HG03066 (cell line): ENCODE measurements around the gene MXRA5.
"Not testable (repeated sequence)": the region's sequence is repeated elsewhere in the genome, so short reads cannot be mapped to it uniquely, and the experiment has no call there.

Experiments
- ATAC-seq: cut with Tn5 transposase; IDR thresholded peaks from one replicate; pipeline ENCODE4 v1.9.1; 2021; ENCODE audit warnings: low read depth; ENCODE audit not compliant: unreplicated experiment

The MXRA5 gene

GRCh38 chrX:3346501-3347259 is at the start of gene MXRA5:
TSS of gene MXRA5 (minus strand) at chrX:3346652. CDS start at chrX:3343833, 2,819 bp downstream.
- no peak for ATAC-seq

DNA sequence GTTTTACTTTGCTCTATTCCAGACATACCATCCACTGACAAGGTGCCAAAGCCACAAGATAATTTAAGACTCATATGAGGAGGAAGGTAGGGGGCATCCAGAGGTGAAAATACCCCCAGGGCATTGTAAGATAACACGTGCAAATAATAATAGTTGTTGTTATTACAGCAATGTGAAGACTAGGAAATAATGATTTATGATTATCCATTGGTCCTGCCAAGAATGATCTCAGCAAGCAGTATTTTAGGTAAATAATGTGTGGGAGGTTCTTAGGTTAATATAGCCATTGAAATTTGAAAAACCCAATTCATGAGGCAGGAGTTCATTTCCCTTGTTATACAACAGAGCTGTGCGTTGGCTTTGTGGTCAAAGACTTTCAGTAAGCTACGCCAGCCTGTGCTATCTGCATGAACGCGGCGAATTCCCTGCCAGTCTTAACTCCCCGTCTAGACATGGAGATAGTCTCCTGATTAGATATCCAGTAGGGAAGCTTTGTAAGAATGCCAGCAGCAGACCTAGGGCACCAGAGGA is 47.2 kb upstream of the MXRA5 start:
- no peak for ATAC-seq

DNA sequence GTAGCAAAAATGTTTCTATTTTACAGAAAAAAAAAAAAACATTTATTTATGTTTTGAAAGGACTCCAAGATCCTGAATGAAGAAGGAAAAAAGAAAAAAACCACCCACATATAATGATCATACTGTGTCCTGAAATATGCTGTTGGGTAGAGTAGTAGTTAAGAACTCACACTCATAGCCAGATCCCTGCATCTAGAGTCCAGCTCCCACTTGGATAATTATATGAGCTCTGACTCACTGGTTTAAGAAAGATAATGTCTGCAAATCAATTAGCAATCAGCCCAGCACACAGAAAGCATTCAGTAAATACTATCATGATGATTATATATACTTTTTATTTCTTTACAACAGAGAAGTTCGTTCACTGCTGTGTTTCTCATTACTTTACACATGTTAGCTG is 46.7 kb upstream of the MXRA5 start:
- no peak for ATAC-seq

- no peak for ATAC-seq
Measured at GRCh38 chrX:3388457-3388856, 42.0 kb upstream of the MXRA5 start.

DNA sequence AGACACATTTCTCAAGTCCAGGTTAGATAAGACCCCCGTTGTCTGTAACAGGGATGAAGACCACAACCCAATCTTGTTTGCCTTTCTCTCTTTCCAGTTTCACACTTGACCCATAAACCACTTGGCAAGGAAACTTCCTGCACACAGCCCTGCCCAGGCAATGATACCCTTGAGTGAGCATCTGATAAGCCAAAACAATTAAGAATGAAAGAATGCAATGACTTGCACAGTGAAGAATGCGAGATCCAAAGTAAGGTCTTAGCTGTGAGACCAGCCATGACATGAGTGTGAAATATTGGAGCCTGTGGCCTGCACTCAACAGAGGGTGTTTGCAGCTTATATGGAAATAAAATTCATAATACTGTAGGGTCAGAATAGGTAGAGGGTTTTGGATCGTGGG is 37.9 kb upstream of the MXRA5 start:
- ATAC-seq, result no peak

DNA sequence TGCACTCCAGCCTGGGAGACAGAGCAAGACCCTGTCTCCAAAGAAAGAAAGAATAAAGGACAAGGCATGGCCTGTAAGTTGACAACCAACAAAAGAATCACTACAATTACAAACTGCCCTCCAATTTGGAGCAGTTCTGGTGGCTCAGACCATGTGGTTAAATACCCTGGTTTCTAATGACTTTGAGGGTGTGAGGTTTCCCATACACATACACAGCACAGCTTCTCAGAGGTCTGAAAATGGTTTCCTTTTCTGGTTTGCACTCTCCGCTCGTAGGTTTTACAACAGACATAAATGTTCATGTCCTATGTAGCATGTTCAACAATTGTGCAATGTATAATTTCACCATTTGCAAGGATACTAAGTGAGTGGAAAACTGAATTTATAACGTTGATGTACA is 34.2 kb upstream of the MXRA5 start:
- no peak for ATAC-seq

GRCh38 chrX:3379111-3379510 is 32.7 kb upstream of the MXRA5 start:
- no peak for ATAC-seq

- no peak for ATAC-seq
Measured at GRCh38 chrX:3378156-3378555, 31.7 kb upstream of the MXRA5 start.

DNA sequence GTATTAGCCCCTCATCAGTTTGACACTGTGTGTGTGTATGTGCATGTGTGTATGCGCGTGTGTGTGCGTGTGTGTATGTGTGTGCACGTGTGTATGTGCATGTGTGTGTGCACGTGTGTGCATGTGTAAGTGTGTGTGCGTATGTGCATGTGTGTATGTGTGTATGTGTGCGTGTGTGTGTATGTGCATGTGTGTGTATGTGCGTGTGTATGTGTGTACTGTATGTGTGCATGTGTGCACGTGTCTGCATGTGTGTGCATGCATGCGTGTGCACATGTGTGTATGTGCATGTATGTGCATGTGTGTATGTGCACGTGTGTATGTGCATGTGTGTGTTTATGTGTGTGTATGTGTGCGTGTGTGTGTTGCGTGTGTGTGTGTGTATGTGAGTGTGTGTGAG is 31.1 kb upstream of the MXRA5 start:
- ATAC-seq, result no peak

GRCh38 chrX:3375878-3376508 is 29.5 kb upstream of the MXRA5 start:
- not testable (repeated sequence) for ATAC-seq

- no peak for ATAC-seq
Measured at GRCh38 chrX:3374108-3374800, 27.8 kb upstream of the MXRA5 start.

- no peak for ATAC-seq
Measured at GRCh38 chrX:3371163-3371562, 24.7 kb upstream of the MXRA5 start.

DNA sequence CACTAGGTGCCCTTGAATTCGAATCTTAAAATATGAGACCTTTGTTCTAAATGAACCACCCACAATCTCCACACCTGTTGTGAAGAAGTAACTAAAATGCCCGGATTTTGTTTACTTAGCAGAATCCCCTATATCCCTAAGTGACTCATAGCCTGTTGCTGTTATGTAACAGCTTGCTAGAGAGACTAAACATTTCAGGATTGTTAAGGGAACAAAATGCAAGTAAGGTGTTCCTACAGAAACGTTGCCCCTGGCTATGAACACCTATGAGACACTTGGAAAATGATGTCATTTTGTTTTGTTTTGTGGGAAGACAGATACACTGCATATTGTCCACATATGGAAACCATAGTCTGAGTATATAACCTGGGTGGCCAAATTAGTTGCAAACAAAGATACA is 24.2 kb upstream of the MXRA5 start:
- no peak for ATAC-seq

- ATAC-seq, result no peak
Measured at GRCh38 chrX:3362956-3363355, 16.5 kb upstream of the MXRA5 start.

- ATAC-seq, result no peak
Measured at GRCh38 chrX:3360881-3361280, 14.4 kb upstream of the MXRA5 start.

GRCh38 chrX:3352741-3353140 is 6.3 kb upstream of the MXRA5 start:
- ATAC-seq, result not testable (repeated sequence)

DNA sequence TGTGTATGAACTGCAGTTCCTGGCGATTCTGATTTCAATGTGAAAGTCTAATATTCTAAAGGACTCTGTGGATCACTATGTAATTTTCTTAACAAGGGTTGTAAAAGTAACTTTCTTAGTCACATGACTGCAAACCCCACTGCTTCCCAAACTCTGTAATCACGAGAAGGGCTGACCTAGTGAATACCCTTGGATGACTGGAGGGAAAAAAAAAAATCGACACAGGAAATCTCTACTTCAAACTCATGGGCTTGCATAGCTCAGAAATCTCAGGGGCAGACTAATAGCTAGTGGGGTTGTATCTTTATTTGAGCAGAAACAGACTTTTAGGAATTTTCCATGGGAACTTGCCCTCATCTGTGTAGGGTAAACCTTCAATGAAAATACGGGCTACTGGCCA is 4.8 kb upstream of the MXRA5 start:
- no peak for ATAC-seq

GRCh38 chrX:3348191-3348590 is 1.7 kb upstream of the MXRA5 start:
- ATAC-seq, result no peak

GRCh38 chrX:3345281-3346191 is 916 bp downstream of the MXRA5 start:
- no peak for ATAC-seq

DNA sequence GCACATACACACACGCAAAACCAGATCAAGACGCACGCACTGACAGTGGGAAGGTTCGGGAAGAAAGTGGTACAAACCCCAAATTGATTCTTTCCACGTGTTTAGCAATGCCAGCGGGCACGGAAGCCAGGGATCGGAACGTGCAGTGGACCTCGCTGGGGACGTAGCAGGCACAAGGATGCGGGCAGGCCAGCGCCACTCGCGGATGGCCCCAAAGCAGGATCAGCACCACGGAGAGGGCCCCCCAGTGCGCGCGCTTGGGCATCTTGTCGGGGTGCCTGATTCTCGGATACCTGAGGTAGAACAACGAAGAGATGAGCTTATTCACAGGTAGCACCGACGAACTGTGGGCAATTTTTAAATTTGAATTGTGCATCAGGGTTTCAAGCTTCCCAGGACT is 2.9 kb downstream of the MXRA5 start:
- ATAC-seq, result not testable (repeated sequence)
